ENCODE data around the gene RAMP2.
A peak's percentile ranks its signal among the peaks of the same experiment; 100 is the strongest.
"Not testable (repeated sequence)": the region's sequence is repeated elsewhere in the genome, so short reads cannot be mapped to it uniquely, and the experiment has no call there.

The RAMP2 gene

GRCh38 chr17:42769964-42770363, 8.9 kb downstream of the RAMP2 start:
- DNase-seq: not testable (repeated sequence)

GRCh38 chr17:42772945-42773289, 11.9 kb downstream of the RAMP2 start:
- DNase-seq: no peak

GRCh38 chr17:42773290-42774035, 12.4 kb downstream of the RAMP2 start, which contains the start of gene VPS25:
Gene VPS25, plus strand, starts transcription at chr17:42773449. Its CDS starts 27 bp downstream, at chr17:42773476.
- DNase-seq: peak; percentile 66 to 77

- no peak for DNase-seq
Observed at GRCh38 chr17:42774066-42774745, 13.2 kb downstream of the RAMP2 start.

GRCh38 chr17:42775534-42776098, 14.6 kb downstream of the RAMP2 start:
- DNase-seq: no peak

- no peak for DNase-seq
Observed at GRCh38 chr17:42778570-42778969, 17.5 kb downstream of the RAMP2 start.

GRCh38 chr17:42779304-42779935, 18.4 kb downstream of the RAMP2 start:
- DNase-seq: no peak

GRCh38 chr17:42779936-42780850, 19.2 kb downstream of the RAMP2 start, which contains the start of gene WNK4:
Gene WNK4, plus strand, starts transcription at chr17:42780610. Its CDS starts 89 bp downstream, at chr17:42780699.
- DNase-seq: no peak

GRCh38 chr17:42780851-42781638, 20.0 kb downstream of the RAMP2 start:
- DNase-seq: no peak

- no peak for DNase-seq
Observed at GRCh38 chr17:42781639-42782165, 20.7 kb downstream of the RAMP2 start.

- DNase-seq: no peak
Observed at GRCh38 chr17:42782166-42783061, 21.4 kb downstream of the RAMP2 start.

GRCh38 chr17:42783062-42783790, 22.2 kb downstream of the RAMP2 start:
- no peak for DNase-seq

GRCh38 chr17:42783791-42784138, 22.7 kb downstream of the RAMP2 start:
- DNase-seq: no peak

GRCh38 chr17:42784409-42784808, 23.4 kb downstream of the RAMP2 start:
- no peak for DNase-seq

GRCh38 chr17:42784811-42785592, 24.0 kb downstream of the RAMP2 start:
- DNase-seq: no peak

- no peak for DNase-seq
Observed at GRCh38 chr17:42787266-42787665, 26.2 kb downstream of the RAMP2 start.

- DNase-seq: no peak
Observed at GRCh38 chr17:42791948-42792347, 30.9 kb downstream of the RAMP2 start.

GRCh38 chr17:42792545-42792944, 31.5 kb downstream of the RAMP2 start:
- DNase-seq: no peak

- DNase-seq: no peak
Observed at GRCh38 chr17:42795061-42795460, 34.0 kb downstream of the RAMP2 start.
